HG03354 (cell line): ENCODE measurements around the gene ULK2.

Experiments
- ATAC-seq: cut with Tn5 transposase; IDR thresholded peaks from one replicate; pipeline ENCODE4 v1.9.1; 2021; ENCODE audit warnings: mild to moderate bottlenecking; ENCODE audit not compliant: unreplicated experiment, poor library complexity, severe bottlenecking

The ULK2 gene

DNA sequence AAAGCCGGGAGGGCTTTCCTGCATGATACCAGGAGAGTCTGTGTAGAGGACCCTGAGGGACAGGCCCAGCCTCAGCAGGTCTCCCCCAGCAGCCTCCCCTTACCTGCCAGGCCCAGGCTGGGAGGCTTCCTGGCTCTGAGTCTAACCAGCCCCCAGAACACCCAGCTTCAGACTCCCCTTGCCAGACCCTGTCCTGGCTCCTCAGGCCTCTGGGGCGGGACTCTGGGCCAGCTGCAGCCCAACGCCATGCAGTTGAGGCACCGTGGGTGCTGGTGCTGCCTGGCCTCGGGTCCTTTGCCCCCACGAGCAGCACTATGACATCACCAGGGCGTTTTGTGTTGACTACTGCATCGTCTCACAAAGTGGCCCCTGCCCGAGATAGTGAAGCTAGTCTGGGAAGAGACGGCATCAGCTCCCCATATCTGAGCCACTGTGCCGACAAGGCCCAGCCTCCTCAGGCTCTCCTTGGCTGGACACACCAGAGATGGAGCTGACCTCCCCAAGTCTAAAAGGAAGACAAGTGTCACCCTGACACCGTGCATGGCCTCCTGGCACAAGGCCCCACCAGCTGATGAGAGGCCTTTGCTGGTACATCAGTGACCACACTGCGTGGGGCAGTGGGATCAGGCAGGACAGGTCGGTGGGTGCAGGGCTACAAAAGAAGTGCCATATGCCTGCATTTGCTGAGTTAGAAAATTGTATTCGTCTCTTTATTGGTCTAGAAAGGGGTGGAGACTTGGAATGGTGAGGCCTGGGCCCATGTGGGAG lies 130.2 kb downstream of the ULK2 start:
- no peak for ATAC-seq

- no peak for ATAC-seq
Observed at GRCh38 chr17:19736071-19736470, 131.7 kb downstream of the ULK2 start.

DNA sequence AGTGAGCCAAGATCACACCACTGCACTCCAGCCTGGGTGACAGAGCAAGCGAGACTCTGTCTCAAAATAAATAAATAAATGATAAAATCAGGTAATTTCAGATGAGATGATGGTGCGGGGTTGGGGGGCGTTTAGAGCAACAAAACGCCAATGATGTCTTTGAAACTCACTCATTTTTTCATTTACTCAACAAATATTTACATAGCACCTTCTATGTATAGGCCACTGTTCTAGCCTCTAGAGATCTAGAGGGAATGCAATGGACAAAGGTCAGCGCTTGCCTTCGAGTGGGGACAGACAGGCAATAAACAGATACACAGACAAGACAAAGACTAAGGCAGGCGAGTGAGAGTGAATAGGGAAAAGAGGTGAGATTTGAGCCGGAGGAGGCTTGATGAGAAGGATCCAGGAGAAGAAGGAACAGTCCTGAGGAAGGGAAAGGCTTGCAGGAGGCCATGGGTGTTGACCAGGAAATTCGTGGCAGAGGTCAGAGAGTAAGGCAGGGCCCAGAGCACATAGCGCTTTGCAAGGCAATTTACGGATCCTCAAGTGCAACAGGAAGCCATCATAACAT lies 133.7 kb downstream of the ULK2 start:
- no peak for ATAC-seq

GRCh38 chr17:19731626-19732025 lies 136.1 kb downstream of the ULK2 start:
- no peak for ATAC-seq

DNA sequence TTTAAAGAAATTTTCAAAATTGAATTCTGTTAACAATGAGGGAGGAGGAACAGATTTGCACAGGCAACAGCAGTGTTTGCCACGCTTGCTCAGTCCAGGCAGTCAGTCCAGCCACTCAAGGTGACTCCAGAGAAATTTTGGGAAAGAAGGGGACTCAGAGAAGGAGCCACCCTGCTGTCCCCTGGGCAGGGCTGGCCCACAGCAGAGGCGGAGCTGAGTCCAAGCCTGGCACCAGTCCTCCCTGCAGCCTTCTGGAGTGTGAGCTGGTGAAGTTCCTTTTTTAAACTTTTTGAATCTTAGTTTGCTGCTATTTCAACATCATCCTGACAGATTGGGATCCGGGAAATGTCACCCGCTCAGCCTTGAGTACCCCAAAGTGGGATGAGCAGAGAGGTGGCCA lies 136.9 kb downstream of the ULK2 start:
- ATAC-seq = no peak

GRCh38 chr17:19729900-19730299 lies 137.8 kb downstream of the ULK2 start:
- no peak for ATAC-seq

- no peak for ATAC-seq
Observed at GRCh38 chr17:19728084-19728495, 139.6 kb downstream of the ULK2 start.

DNA sequence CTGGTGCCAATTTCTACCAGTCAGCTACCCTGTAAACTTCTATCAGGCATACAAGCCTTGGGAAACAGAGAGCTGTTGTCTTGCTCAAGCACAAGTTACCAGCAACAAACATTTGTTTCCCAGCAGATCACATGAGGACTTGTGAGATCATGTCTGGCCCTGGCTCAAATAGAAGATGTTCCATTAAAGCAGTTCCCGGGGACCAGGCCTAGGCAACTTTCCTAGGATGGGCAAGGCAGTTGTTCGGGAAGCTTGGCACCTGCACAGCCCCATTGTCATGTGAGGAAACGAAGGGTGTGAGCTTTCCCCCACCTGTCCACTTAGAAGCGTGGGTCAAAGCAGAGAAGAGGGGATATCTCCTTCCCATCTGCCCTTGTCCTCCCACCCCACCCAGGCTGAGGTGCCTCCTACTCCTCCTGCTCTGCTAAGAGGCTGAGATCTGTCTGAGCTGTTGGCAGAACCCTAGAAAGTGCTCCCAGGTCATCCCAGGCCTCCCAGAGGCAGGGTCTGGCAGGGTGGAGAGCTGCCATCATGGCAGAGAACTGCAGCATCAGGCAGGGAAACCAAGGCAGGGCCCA lies 140.1 kb downstream of the ULK2 start:
- ATAC-seq = no peak

- no peak for ATAC-seq
Observed at GRCh38 chr17:19726631-19727376, 140.9 kb downstream of the ULK2 start.

DNA sequence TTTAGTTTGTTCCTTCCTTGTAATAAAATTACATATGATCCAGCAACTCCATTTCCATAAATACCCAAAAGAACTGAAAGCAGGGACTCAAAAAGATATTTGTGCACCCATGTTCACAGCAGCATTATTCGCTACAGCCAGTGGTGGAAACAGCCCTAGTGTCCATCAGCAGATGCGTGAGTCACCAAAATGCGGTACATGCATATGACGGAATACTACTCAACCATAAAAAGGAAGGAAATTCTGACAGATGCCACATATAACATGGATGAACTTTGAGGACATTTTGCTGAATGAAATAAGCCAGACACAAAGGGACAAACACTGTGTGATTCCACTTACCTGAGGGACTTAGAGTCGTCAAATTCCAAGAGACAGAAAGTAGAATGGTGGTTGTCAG lies 142.2 kb downstream of the ULK2 start:
- no peak for ATAC-seq

- ATAC-seq = no peak
Observed at GRCh38 chr17:19724501-19725420, 143.0 kb downstream of the ULK2 start.

DNA sequence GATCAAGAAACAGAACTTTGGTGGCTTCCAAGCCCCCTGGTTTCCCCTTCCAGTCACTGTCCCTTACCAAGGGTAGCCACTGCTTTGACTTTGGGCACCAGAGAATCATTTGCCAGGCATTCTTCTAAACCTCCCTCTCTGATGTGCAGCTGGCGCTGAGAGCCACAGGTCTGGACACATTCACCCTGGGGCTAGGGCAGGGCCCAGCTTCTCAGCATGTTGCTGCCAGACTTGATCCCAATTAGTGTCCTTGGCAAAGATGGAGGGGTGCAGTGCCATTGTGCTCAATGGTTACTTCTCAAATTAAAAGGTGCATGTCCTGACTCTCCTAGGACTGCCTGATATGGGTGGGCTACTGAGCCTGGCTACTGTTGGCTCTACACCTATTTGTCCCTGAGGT lies 143.8 kb downstream of the ULK2 start:
- ATAC-seq = no peak
